ENCODE measurements around the gene TIAL1. TPM values are rescaled to one million over a fixed set of nuclear protein-coding genes. Genes with fewer than 3 reads are reported as not detected.

TIAL1 gene
- total and polyA plus RNA-seq, 2 donors (not counting 3 experiments of a cell fraction or from before 2014, with no cell fraction given) = 57.7 to 150 TPM

- Histone ChIP-seq H3K9ac (replicated peaks; ENCODE audit: extremely low read depth, insufficient read depth, low read length) (no peak overlapping the region), H3K4me2 (ENCODE audit: insufficient read depth, low read length) (no peak overlapping the region), H4K20me1 (replicated peaks; ENCODE audit: control insufficient read depth, extremely low read depth, insufficient read depth, low read length) (no peaks in the 10 kb centered on the region), H3K9me3 (replicated peaks; ENCODE audit: control insufficient read depth, insufficient read depth, low read length) (no peaks in the 10 kb centered on the region), H3K4me3 (replicated peaks in 1 of 3; ENCODE audit: insufficient read depth in 1 of 3, low read depth in 1 of 3, low read length in 3 of 3) (no peak overlapping the region), H3K9me1 (replicated peaks; ENCODE audit: control insufficient read depth, extremely low read depth, insufficient read depth, low read length) (no peaks in the 10 kb centered on the region), H3K27me3 (ENCODE audit: control insufficient read depth in 2 of 2, insufficient read depth in 2 of 2, low read length in 2 of 2) (no peaks in the 10 kb centered on the region), H2AFZ (ENCODE audit: low read depth, low read length) (no peak overlapping the region), H3K79me2 (ENCODE audit: control insufficient read depth, insufficient read depth, low read length) (no peaks in the 10 kb centered on the region), H3K27ac (ENCODE audit: insufficient read depth, low read depth, low read length) (no peak overlapping the region), H3K4me1 (ENCODE audit: control insufficient read depth, extremely low read depth, insufficient read depth, low read length) (peaks cover 11% of the 10 kb centered on the region), H3K36me3 (ENCODE audit: control insufficient read depth in 2 of 2, extremely low read depth in 1 of 2, insufficient read depth in 2 of 2, low read length in 2 of 2) (no peaks in the 10 kb centered on the region)
- BruUV-seq (replicated peaks) = no TSS peak
- no peak for FAIRE-seq
- dilution Hi-C loops (cut with MboI; ENCODE audit: extremely low pct_ligation_motif_present, low sequenced_read_pairs) (no loop called here), intact Hi-C loops (cut with micrococcal nuclease) (no loop called here)
- POLR2A ChIA-PET = no interaction called here
- CTCF ChIA-PET = interaction anchor here (0.7 to 2.4 kb wide), 4 partner anchors 9 to 81 kb away, joined by 3 to 10 read pairs (median 7); partner anchors contain the start of gene RGS10
- TF ChIP-seq JUN (IDR thresholded peaks at IDR 0.05; ENCODE audit: borderline replicate concordance, insufficient read depth, insufficient read length, low read depth) = no peak
- no peak for TF ChIP-seq EZH2 (IDR thresholded peaks at IDR 0.05; ENCODE audit: borderline replicate concordance, low read depth, low read length, severe bottlenecking)
- no peak for TF ChIP-seq CTCF (IDR thresholded peaks at IDR 0.05; ENCODE audit: extremely low read depth in 1 of 2, insufficient read depth in 1 of 2, low read depth in 1 of 2, low read length in 2 of 2)
- no peak for TF ChIP-seq POLR2A (IDR thresholded peaks at IDR 0.05; ENCODE audit: low read depth, low read length)
- no peak for TF ChIP-seq POLR2AphosphoS5 (IDR thresholded peaks at IDR 0.05; ENCODE audit: insufficient read depth, low read depth, low read length)
- TF ChIP-seq GATA2 (IDR thresholded peaks at IDR 0.05; ENCODE audit: insufficient read depth, insufficient read length, low read depth, low read length) = no peak
- TF ChIP-seq FOS (IDR thresholded peaks at IDR 0.05; ENCODE audit: borderline replicate concordance, insufficient read depth, low read length) = no peak
- no peak for TF ChIP-seq MYC (IDR thresholded peaks at IDR 0.05; ENCODE audit: low read depth, low read length)
- no peak for TF ChIP-seq MAX (IDR thresholded peaks at IDR 0.05; ENCODE audit: insufficient read depth, insufficient read length)
- DNase-seq (ENCODE audit: low read depth, low spot score) = no peak
Measured at GRCh38 chr10:119526149-119526548, 70.6 kb downstream of the TIAL1 start.

Data from endothelial cell of umbilical vein (primary cell).